CD4-positive, alpha-beta T cell (primary cell): Measurements from ENCODE around the gene ARPP19. TPM values are rescaled to one million over a fixed set of nuclear protein-coding genes. Genes with fewer than 3 reads are reported as not detected.

Experiments
- ATAC-seq: fragments of 200-7000 bp; cut with Tn5 transposase; one replicate; pipeline ENCODE4 v1.10.0; 2022; ENCODE audit warnings: mild to moderate bottlenecking; ENCODE audit not compliant: poor library complexity
- CTCF ChIA-PET: fragments of 350-600 bp; sonication (Branson Sonifier 250); formaldehyde crosslinking; loops from one replicate; lab custom pipeline; 2021; ENCODE audit warnings: antibody characterized with exemption, inconsistent platforms; lab: Charles Lee
- POLR2A ChIA-PET: fragments of 350-600 bp; sonication (Branson Sonifier 250); formaldehyde crosslinking; loops from one replicate; lab custom pipeline; 2021; ENCODE audit warnings: antibody characterized with exemption, inconsistent platforms; lab: Charles Lee
- DNase-seq, 14 experiments: peaks; one replicate each; pipeline ENCODE4 v3.0.0-alpha.2; 2013 to 2020; ENCODE audit warnings: mixed read lengths in 2 of 14
- H3K27ac ChIP-seq, 2 donors: one replicate each; pipeline versions ENCODE4 v1.5.1 to v1.7.0; 2013; ENCODE audit warnings: low read length in 2 of 2, low read depth in 1 of 2, mild to moderate bottlenecking in 1 of 2
- H3K27me3 ChIP-seq, 2 experiments: 1 replicate in 1 of 2; 2 replicates in 1 of 2; pipeline versions ENCODE4 v1.6.1 to v1.7.0; 2013; ENCODE audit warnings: low read length in 2 of 2, control low read depth in 1 of 2, mild to moderate bottlenecking in 1 of 2, moderate library complexity in 1 of 2; ENCODE audit not compliant: insufficient read depth in 2 of 2, control insufficient read depth in 1 of 2
- H3K36me3 ChIP-seq: one replicate; pipeline ENCODE4 v1.6.1; 2013; ENCODE audit warnings: low read length, control low read depth; ENCODE audit not compliant: insufficient read depth
- H3K4me1 ChIP-seq: one replicate; pipeline ENCODE4 v1.6.1; 2013; ENCODE audit warnings: low read length, control low read depth; ENCODE audit not compliant: insufficient read depth
- H3K4me3 ChIP-seq: one replicate; pipeline ENCODE4 v1.5.1; 2013; ENCODE audit warnings: mild to moderate bottlenecking, low read length, moderate library complexity
- H3K9me3 ChIP-seq, 2 experiments: 1 replicate in 1 of 2; 2 replicates in 1 of 2; pipeline versions ENCODE4 v1.6.1 to v1.7.0; 2013; ENCODE audit warnings: low read length in 2 of 2, mild to moderate bottlenecking in 2 of 2, control low read depth in 1 of 2, moderate library complexity in 1 of 2; ENCODE audit not compliant: control insufficient read depth in 1 of 2, insufficient read depth in 1 of 2
- H3K27ac Mint-ChIP-seq: one replicate; pipeline ENCODE4 v1.8.0; 2020; ENCODE audit warnings: mixed read lengths
- H3K27me3 Mint-ChIP-seq: one replicate; pipeline ENCODE4 v1.8.0; 2021; ENCODE audit warnings: mixed read lengths
- H3K36me3 Mint-ChIP-seq: one replicate; pipeline ENCODE4 v1.8.0; 2021; ENCODE audit warnings: low read depth, mixed read lengths
- H3K4me1 Mint-ChIP-seq: one replicate; pipeline ENCODE4 v1.8.0; 2021; ENCODE audit warnings: low read depth, mixed read lengths
- H3K4me3 Mint-ChIP-seq: one replicate; pipeline ENCODE4 v1.8.0; 2020; ENCODE audit warnings: mild to moderate bottlenecking, mixed read lengths
- H3K9me3 Mint-ChIP-seq: one replicate; pipeline ENCODE4 v1.8.0; 2020; ENCODE audit warnings: mixed read lengths
- intact Hi-C, 2 experiments: fragments of 100-400 bp; cut with DNase I in 1 of 2; cut with micrococcal nuclease in 1 of 2; formaldehyde crosslinking; loops; one replicate each; pipeline versions ENCODE4 v1.15.1 to v1.9.0; 2023 to 2025; cut with DNase I, micrococcal nuclease
- total RNA-seq, 174 experiments: library from RNA in 2 of 174; stranded (reverse) in 2 of 174; gene quantifications; one replicate each; pipeline ENCODE4 v1.2.3 and lab custom pipeline; 2021 to 2026
- TF ChIP-seq, protein P1 (sequence below): fragments of 200-600 bp; IDR thresholded peaks from one replicate; pipeline ENCODE4 v1.8.0; 2022; ENCODE audit warnings: antibody characterized with exemption, mild to moderate bottlenecking

Gene ARPP19
- total RNA-seq, 2 experiments from 2014 or later = 134 to 146 TPM

- Histone ChIP-seq H3K27ac (no peak overlapping the region), H3K4me1 (peaks cover 6% of the 10 kb centered on the region), H3K9me3 (peaks cover 8 to 11% of the 10 kb centered on the region in 2 experiments), H3K27me3 (no peaks in the 10 kb centered on the region), H3K36me3 (peaks cover 33% of the 10 kb centered on the region), H3K4me3 (no peak overlapping the region)
- Mint-ChIP-seq H3K4me1 (no peaks in the 10 kb centered on the region), H3K4me3 (no peak overlapping the region), H3K9me3 (peaks cover 6% of the 10 kb centered on the region), H3K27me3 (no peaks in the 10 kb centered on the region), H3K36me3 (peaks cover 56% of the 10 kb centered on the region), H3K27ac (no peak overlapping the region)
- ATAC-seq (no peak), DNase-seq (peak in 1 of 14 experiments; percentile 46)
- POLR2A ChIA-PET = interaction anchor here (0.7 kb wide), 1 partner anchor 9 kb away, joined by 3 read pairs; no protein-coding TSS in a partner anchor
- intact Hi-C loops = no loop called here
- CTCF ChIA-PET = no interaction called here
- TF ChIP-seq, protein P1, sequence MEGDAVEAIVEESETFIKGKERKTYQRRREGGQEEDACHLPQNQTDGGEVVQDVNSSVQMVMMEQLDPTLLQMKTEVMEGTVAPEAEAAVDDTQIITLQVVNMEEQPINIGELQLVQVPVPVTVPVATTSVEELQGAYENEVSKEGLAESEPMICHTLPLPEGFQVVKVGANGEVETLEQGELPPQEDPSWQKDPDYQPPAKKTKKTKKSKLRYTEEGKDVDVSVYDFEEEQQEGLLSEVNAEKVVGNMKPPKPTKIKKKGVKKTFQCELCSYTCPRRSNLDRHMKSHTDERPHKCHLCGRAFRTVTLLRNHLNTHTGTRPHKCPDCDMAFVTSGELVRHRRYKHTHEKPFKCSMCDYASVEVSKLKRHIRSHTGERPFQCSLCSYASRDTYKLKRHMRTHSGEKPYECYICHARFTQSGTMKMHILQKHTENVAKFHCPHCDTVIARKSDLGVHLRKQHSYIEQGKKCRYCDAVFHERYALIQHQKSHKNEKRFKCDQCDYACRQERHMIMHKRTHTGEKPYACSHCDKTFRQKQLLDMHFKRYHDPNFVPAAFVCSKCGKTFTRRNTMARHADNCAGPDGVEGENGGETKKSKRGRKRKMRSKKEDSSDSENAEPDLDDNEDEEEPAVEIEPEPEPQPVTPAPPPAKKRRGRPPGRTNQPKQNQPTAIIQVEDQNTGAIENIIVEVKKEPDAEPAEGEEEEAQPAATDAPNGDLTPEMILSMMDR = no peak
These were observed 22.6 kb downstream of the ARPP19 start for GRCh38 chr15:52546031-52546751.

GRCh38 chr15:52540374-52541012 lies 28.3 kb downstream of the ARPP19 start:
- ChIA-PET POLR2A (no interaction called here), CTCF (no interaction called here)
- Mint-ChIP-seq H3K27me3 (no peaks in the 10 kb centered on the region), H3K4me3 (no peak overlapping the region), H3K9me3 (peaks cover 3% of the 10 kb centered on the region), H3K36me3 (peaks cover 1% of the 10 kb centered on the region), H3K27ac (no peak overlapping the region), H3K4me1 (no peaks in the 10 kb centered on the region)
- Histone ChIP-seq H3K27ac (no peak overlapping the region), H3K9me3 (peaks cover under 1 to 5% of the 10 kb centered on the region in 2 experiments), H3K27me3 (no peaks in the 10 kb centered on the region), H3K36me3 (no peaks in the 10 kb centered on the region), H3K4me1 (no peaks in the 10 kb centered on the region), H3K4me3 (no peak overlapping the region)
- TF ChIP-seq, protein P1 = no peak
- DNase-seq = no peak
- intact Hi-C loops = no loop called here
- ATAC-seq = no peak

- ATAC-seq (no peak), DNase-seq (no peak)
- TF ChIP-seq, protein P1 = no peak
- no peaks in the 10 kb centered on the region for H3K36me3 ChIP-seq
- H3K9me3 ChIP-seq = peaks cover 0 to 5% of the 10 kb centered on the region in 2 experiments
- no peaks in the 10 kb centered on the region for H3K27me3 ChIP-seq
- Mint-ChIP-seq H3K4me3 (no peak overlapping the region), H3K9me3 (peaks cover 2% of the 10 kb centered on the region), H3K27ac (no peak overlapping the region), H3K4me1 (no peaks in the 10 kb centered on the region), H3K27me3 (no peaks in the 10 kb centered on the region), H3K36me3 (no peaks in the 10 kb centered on the region)
- no peaks in the 10 kb centered on the region for H3K4me1 ChIP-seq
- H3K4me3 ChIP-seq = no peak overlapping the region
- intact Hi-C loops = no loop called here
- CTCF ChIA-PET = interaction anchor here (1.7 kb wide), 1 partner anchor 8 kb away, joined by 4 read pairs; the partner anchor contains the start of gene MYO5A
- H3K27ac ChIP-seq = no peak overlapping the region
- POLR2A ChIA-PET = no interaction called here
These were observed 31.4 kb downstream of the ARPP19 start for GRCh38 chr15:52537459-52537858.
